ENCODE results near the gene PLXNA2. TPM values are rescaled to one million over a fixed set of nuclear protein-coding genes. Genes with fewer than 3 reads are reported as not detected.

The PLXNA2 gene
- total and polyA plus RNA-seq, 2 of the 13 experiments (the other 11 are each of a cell fraction or from before 2014, with no cell fraction given): 1.1 to 2.1 TPM

GRCh38 chr1:207987164-207987563 is 257.0 kb downstream of the PLXNA2 start:
- 6% methylated on average over 5 of the region's 5 CpGs for WGBS (ENCODE audit: low lambda C conversion rate)
- FAIRE-seq: no peak
- no peak overlapping the region for H3K4me3 ChIP-seq (replicated peaks in 1 of 3; ENCODE audit: insufficient read depth in 1 of 3, low read depth in 2 of 3, low read length in 3 of 3)
- no peaks in the 10 kb centered on the region for H4K20me1 ChIP-seq (ENCODE audit: insufficient read depth, low read length)
- H3K4me1 ChIP-seq (ENCODE audit: insufficient read depth, low read length): 0 out of 2 replicates have a peak, but pooled peaks cover 8% of the 10 kb centered on the region
- no TSS peak for BruUV-seq (replicated peaks)
- H3K27ac ChIP-seq (ENCODE audit: extremely low read length, insufficient read depth, low read length): no peak overlapping the region
- no peaks in the 10 kb centered on the region for H3K79me2 ChIP-seq (ENCODE audit: insufficient read depth, low read length)
- no peak overlapping the region for H3K9ac ChIP-seq (ENCODE audit: insufficient read depth, low read depth, low read length)
- no peak for ATAC-seq
- no peaks in the 10 kb centered on the region for H3K9me3 ChIP-seq (ENCODE audit: low read length)
- DNase-seq (ENCODE audit: low spot score): no peak
- H3K36me3 ChIP-seq (replicated peaks in 1 of 2; ENCODE audit: control insufficient read depth in 1 of 2, insufficient read depth in 2 of 2, low read length in 2 of 2): no peaks in the 10 kb centered on the region
- no peak overlapping the region for H3K4me2 ChIP-seq (ENCODE audit: low read depth, low read length)
- intact Hi-C loops (cut with micrococcal nuclease; ENCODE audit: unreplicated experiment) (no loop called here), in situ Hi-C loops (cut with HindIII; ENCODE audit: extremely low pct_ligation_motif_present, low pct_unique_long_range_greater_than_20kb) (no loop called here)
- no peak overlapping the region for H2AFZ ChIP-seq (ENCODE audit: low read length)
- CTCF ChIA-PET (ENCODE audit: low intra/inter-chr PET ratio, low total read pairs): no interaction called here
- POLR2A ChIA-PET: no interaction called here
- H3K27me3 ChIP-seq (ENCODE audit: control insufficient read depth in 1 of 2, insufficient read depth in 2 of 2, low read length in 2 of 2): peaks cover 0 to 24% of the 10 kb centered on the region in 2 experiments; a peak in 1 of 5 replicates
- TF ChIP-seq ZBTB42 (CRISPR knock-in tag; IDR thresholded peaks at IDR 0.05): no peak
- no peak for TF ChIP-seq PRMT3 (CRISPR knock-in tag; IDR thresholded peaks at IDR 0.05; ENCODE audit: borderline replicate concordance, low read depth)
- no peak for TF ChIP-seq HNRNPH1 (optimal IDR thresholded peaks at IDR 0.05; ENCODE audit: low read depth, low read length)
- no peak for TF ChIP-seq ZFX (CRISPR knock-in tag; IDR thresholded peaks at IDR 0.05; ENCODE audit: low read depth)
- TF ChIP-seq, protein P1, sequence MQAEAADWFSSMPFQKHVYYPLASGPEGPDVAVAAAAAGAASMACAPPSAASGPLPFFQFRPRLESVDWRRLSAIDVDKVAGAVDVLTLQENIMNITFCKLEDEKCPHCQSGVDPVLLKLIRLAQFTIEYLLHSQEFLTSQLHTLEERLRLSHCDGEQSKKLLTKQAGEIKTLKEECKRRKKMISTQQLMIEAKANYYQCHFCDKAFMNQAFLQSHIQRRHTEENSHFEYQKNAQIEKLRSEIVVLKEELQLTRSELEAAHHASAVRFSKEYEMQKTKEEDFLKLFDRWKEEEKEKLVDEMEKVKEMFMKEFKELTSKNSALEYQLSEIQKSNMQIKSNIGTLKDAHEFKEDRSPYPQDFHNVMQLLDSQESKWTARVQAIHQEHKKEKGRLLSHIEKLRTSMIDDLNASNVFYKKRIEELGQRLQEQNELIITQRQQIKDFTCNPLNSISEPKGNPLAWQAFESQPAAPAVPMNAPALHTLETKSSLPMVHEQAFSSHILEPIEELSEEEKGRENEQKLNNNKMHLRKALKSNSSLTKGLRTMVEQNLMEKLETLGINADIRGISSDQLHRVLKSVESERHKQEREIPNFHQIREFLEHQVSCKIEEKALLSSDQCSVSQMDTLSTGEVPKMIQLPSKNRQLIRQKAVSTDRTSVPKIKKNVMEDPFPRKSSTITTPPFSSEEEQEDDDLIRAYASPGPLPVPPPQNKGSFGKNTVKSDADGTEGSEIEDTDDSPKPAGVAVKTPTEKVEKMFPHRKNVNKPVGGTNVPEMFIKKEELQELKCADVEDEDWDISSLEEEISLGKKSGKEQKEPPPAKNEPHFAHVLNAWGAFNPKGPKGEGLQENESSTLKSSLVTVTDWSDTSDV (CRISPR knock-in tag; IDR thresholded peaks at IDR 0.05): no peak
- TF ChIP-seq, protein P2, sequence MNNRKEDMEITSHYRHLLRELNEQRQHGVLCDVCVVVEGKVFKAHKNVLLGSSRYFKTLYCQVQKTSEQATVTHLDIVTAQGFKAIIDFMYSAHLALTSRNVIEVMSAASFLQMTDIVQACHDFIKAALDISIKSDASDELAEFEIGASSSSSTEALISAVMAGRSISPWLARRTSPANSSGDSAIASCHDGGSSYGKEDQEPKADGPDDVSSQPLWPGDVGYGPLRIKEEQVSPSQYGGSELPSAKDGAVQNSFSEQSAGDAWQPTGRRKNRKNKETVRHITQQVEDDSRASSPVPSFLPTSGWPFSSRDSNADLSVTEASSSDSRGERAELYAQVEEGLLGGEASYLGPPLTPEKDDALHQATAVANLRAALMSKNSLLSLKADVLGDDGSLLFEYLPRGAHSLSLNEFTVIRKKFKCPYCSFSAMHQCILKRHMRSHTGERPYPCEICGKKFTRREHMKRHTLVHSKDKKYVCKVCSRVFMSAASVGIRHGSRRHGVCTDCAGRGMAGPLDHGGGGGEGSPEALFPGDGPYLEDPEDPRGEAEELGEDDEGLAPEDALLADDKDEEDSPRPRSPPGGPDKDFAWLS (CRISPR knock-in tag; IDR thresholded peaks at IDR 0.05; ENCODE audit: borderline replicate concordance): no peak
- TF ChIP-seq, protein P3, sequence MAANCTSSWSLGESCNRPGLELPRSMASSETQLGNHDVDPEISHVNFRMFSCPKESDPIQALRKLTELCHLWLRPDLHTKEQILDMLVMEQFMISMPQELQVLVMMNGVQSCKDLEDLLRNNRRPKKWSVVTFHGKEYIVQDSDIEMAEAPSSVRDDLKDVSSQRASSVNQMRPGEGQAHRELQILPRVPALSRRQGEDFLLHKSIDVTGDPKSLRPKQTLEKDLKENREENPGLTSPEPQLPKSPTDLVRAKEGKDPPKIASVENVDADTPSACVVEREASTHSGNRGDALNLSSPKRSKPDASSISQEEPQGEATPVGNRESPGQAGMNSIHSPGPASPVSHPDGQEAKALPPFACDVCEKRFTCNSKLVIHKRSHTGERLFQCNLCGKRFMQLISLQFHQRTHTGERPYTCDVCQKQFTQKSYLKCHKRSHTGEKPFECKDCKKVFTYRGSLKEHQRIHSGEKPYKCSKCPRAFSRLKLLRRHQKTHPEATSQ (CRISPR knock-in tag; IDR thresholded peaks at IDR 0.05; ENCODE audit: borderline replicate concordance): no peak
- no peak for TF ChIP-seq NFE2 (CRISPR knock-in tag; IDR thresholded peaks at IDR 0.05)
- no peak for TF ChIP-seq MZF1 (CRISPR knock-in tag; IDR thresholded peaks at IDR 0.05; ENCODE audit: borderline replicate concordance)

Data from HepG2 (cell line).